ENCODE results near the gene CORO1C. TPM values are rescaled to one million over a fixed set of nuclear protein-coding genes. Genes with fewer than 3 reads are reported as not detected.
A peak's percentile ranks its signal among the peaks of the same experiment; 100 is the strongest.

Gene CORO1C
- total RNA-seq, 3 donors from 2014 or later: 41.3 to 59.7 (median 47.7) TPM

DNA sequence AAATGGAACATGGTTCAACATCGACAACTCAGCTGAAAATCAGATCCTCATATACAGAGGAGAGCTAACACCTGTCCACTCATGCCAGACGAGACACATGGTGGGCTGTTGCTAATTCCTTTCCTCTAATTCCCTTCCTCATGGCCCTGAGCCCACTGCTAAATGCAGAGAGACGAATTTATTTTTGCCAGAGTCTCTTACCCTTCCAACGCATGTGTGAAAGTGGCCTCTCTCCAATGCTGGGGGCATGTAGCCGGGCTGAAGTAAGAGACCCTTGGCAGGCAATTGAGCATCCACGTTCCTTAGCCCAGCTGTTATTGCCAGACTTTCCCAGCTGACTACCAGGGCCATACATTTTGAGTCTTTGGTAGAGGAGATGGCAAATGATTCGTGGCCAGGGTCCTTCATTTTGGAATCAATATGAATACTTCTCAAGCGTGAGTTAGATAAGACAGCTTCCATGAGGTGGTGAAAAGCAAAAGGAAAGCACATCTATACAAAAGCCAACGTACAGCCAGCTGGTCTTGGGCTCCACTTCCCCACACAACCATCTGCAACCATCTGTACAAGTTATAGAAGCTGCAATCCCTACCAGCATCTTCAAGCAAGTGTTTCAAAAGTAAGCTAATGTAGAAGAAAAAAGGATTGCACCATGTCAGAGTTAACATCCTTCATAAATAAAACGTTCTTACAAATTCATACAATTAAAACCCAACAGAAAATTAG, 28.6 kb downstream of the CORO1C start:
- H3K4me1 Mint-ChIP-seq (ENCODE audit: low read depth): peaks cover 2% of the 10 kb centered on the region
- no peaks in the 10 kb centered on the region for H3K27me3 Mint-ChIP-seq (ENCODE audit: low read depth)
- ATAC-seq (no peak), DNase-seq (no peak)
- no peaks in the 10 kb centered on the region for H3K9me3 Mint-ChIP-seq
- no peak overlapping the region for H3K4me3 Mint-ChIP-seq
- peaks cover 15% of the 10 kb centered on the region for H3K36me3 Mint-ChIP-seq (ENCODE audit: insufficient read depth)

DNA sequence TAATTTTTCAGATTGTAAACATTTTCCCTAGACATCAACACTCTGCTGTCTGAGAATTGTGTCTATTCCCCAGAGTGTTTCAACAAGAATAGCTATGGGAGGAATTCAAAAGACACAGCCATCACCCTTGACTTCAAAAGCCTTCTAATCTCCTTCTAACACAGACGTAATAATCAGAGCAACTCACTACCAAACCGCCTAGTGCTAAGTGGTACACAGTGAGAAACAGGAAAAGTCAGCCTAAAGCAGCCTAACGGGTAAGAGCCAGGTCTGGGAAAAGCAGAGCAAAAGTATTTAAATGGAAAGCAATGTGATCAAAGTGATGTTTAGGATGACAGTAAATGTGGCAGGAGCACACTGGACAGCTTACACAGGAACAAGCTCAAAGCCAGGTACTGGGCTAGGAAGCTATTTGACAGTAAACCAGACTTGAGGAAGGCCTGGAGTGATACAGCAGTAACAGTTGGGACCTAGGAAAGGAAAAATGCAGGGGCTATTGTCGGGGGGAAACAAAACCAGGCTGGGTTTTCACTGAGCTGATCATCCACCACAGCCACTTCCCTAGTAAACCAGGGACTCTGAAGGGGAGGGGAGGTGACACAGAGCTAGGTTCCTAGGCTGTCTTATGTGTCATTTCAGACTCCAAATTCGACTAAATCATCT, 29.4 kb downstream of the CORO1C start:
- ATAC-seq: peak; percentile 66 to 79
- peaks cover 16% of the 10 kb centered on the region for H3K36me3 Mint-ChIP-seq (ENCODE audit: insufficient read depth)

DNA sequence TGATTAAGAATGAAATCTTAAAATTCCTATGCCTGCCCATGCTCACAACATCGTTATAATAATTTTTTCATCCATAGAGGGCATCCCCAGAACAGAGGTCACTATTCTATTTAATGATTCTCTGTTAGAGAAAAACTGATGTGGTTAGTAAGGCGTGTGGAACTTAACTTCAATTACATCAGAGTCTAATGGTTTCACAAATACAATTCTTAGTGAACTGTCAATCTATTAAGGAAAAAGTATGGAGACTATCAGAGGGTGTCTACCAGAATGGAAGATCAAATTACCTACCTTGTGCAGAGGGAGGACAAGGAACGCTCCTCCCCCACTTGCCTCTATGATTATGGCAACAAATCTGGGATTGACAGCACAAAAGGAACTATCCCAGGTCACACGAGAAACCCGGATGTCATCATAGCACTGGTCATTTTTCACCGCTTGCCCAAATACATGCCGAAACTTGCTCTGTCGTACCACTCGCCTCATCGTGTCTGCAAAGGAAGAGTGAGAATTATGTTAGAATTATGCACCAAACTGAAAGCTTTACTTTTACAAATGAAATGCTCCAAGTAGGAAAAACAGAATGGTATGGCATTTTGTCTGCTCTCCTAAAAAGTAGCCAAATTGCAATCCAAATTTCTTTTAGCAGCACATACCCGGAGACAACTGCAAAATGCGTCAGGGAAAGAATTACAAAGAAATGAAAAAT, 30.3 kb downstream of the CORO1C start:
- no peak overlapping the region for H3K4me3 Mint-ChIP-seq
- no peak for ATAC-seq
- no peak for DNase-seq
- peaks cover 13% of the 10 kb centered on the region for H3K4me1 Mint-ChIP-seq (ENCODE audit: low read depth)
- no peaks in the 10 kb centered on the region for H3K9me3 Mint-ChIP-seq
- no peaks in the 10 kb centered on the region for H3K27me3 Mint-ChIP-seq (ENCODE audit: low read depth)
- peaks cover 16% of the 10 kb centered on the region for H3K36me3 Mint-ChIP-seq (ENCODE audit: insufficient read depth)

More for the DNA sequence above, 29.4 kb downstream of the CORO1C start:
- Mint-ChIP-seq H3K27me3 (ENCODE audit: low read depth) (no peaks in the 10 kb centered on the region), H3K4me3 (no peak overlapping the region), H3K9me3 (no peaks in the 10 kb centered on the region), H3K4me1 (ENCODE audit: low read depth) (peaks cover 6% of the 10 kb centered on the region)
- no peak for DNase-seq

DNA sequence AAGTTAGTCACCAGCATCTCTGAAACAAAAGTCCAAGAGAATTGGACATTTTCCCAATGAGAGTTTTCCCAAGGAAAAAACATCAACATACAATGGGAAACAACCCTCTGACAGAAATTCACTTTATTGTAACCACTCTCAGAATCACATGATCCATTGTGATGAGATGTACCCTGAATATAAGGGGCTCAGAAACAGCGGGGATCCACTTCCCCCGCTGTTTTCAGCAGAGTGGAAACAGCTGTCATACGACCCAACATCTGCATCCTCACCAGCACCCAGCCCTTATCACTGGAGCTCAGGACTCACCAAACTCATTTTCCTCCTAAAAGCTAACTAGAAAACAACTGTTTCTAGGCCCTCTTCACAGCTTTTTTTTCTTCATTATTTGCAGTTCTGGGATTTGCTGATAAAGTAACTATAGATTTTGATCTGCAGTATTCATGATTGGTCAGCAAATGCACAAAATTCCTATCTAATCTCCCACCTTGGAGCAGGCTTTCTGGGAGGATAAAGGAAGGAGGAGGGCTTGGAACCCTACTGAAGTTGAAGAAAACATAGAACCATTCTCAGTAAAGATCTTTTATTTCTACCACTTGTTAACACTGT, 31.3 kb downstream of the CORO1C start:
- H3K4me1 Mint-ChIP-seq (ENCODE audit: low read depth): peaks cover 21% of the 10 kb centered on the region
- H3K4me3 Mint-ChIP-seq: no peak overlapping the region
- no peaks in the 10 kb centered on the region for H3K27me3 Mint-ChIP-seq (ENCODE audit: low read depth)
- no peak for DNase-seq
- ATAC-seq: no peak
- H3K36me3 Mint-ChIP-seq (ENCODE audit: insufficient read depth): peaks cover 16% of the 10 kb centered on the region
- no peaks in the 10 kb centered on the region for H3K9me3 Mint-ChIP-seq

DNA sequence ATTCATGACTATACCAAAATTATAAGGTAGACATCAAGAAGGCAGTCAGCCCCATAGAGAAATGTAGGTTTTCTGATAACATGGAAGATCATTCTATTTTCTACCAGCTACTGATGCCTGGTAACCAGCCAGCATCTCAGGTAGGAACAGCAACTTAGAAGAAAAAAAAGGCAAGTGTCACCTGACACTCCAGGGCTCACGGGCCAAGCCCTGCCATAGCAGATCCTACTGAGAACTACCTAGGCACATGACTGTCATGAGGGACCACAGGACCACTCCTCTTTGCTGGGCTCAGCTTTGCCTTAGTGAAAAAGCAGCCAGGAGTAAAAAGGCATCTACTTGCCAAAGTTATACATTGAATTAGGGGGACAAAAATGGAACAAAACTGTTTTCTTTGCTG, 33.4 kb downstream of the CORO1C start:
- peaks cover 32% of the 10 kb centered on the region for H3K4me1 Mint-ChIP-seq (ENCODE audit: low read depth)
- ATAC-seq (no peak), DNase-seq (no peak)
- H3K27me3 Mint-ChIP-seq (ENCODE audit: low read depth): no peaks in the 10 kb centered on the region
- no peaks in the 10 kb centered on the region for H3K9me3 Mint-ChIP-seq
- H3K4me3 Mint-ChIP-seq: no peak overlapping the region
- peaks cover 16% of the 10 kb centered on the region for H3K36me3 Mint-ChIP-seq (ENCODE audit: insufficient read depth)

DNA sequence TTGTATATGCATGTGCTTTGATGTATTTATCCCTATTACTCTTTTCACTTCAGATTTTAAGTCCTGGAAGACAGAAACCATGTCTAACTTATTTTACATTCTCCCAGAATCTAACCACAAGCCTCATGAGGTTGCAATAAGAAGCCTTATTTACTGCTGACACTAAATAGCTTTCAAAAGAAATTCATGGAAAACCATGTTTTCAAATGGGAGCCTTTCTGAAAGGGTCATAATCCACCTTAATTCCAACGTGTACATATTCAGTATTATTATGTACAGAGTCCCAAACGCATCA, 34.4 kb downstream of the CORO1C start:
- Mint-ChIP-seq H3K9me3 (no peaks in the 10 kb centered on the region), H3K4me3 (no peak overlapping the region), H3K36me3 (ENCODE audit: insufficient read depth) (peaks cover 16% of the 10 kb centered on the region), H3K27me3 (ENCODE audit: low read depth) (no peaks in the 10 kb centered on the region), H3K4me1 (ENCODE audit: low read depth) (peaks cover 36% of the 10 kb centered on the region)
- ATAC-seq (no peak), DNase-seq (no peak)

DNA sequence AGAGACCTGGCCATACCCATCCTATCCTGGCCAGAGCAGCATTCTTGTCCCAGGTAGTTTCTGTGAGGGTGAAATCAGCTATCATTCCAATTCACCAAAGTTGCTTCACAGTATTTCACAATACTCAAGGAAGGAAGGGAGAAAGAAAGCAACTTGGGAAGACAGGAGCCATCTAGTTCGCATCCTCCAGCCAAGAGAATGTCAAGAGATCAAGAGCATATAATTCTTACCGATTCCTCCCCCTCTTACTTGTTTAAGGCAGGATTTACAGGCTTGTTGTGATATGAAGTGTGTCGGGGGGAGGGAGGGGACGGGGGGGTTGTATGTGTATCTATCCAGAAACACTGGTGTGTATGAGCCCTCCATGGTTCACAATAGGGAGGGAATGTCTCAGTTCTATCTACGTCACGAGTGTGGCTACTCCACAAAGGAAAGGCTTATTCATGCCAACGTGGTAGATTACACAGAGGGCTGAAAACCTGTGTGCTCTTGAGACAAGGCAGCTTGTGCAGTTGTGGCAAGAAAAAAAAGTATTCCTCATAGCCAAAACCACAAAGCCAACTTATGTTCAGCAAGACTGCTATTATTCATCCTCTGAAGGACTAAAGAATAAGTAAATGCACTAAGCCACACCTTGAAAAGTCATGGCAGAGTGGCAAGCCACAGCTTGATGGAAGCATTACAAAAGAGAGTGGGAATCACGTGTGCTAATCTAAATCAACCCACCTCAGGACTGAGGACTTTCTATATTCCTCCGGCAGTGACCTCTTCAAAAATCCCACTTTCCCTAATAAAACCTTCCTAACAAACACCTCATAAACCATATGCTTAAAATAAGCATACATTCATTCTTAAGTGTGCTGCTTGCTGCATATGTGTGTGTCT, 35.0 kb downstream of the CORO1C start:
- DNase-seq: no peak
- H3K36me3 Mint-ChIP-seq (ENCODE audit: insufficient read depth): peaks cover 16% of the 10 kb centered on the region
- peak; percentile 70 to 81 for ATAC-seq
- H3K9me3 Mint-ChIP-seq: no peaks in the 10 kb centered on the region
- no peaks in the 10 kb centered on the region for H3K27me3 Mint-ChIP-seq (ENCODE audit: low read depth)
- H3K4me3 Mint-ChIP-seq: no peak overlapping the region
- peaks cover 42% of the 10 kb centered on the region for H3K4me1 Mint-ChIP-seq (ENCODE audit: low read depth)

DNA sequence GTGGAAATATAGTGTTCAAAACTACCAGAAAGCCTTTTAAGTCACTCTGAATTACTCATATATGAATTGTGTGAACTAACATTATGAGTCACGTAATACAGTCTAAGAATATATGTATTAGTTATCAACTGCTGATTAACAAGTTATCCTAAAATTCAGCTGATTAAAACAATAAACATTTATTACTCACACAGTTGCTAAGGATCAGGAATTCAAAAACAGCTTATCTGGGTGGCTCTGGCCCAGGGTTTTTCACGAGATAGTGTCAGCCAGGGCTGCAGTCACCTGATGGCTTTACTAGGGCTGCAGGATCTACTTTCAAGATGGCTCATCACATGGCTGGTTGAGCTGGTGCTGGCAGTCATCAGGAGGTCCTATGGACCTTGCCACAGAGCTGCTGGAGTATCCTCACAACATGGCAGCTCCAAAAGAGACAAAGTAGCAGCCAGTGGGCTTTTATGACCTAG, 36.5 kb downstream of the CORO1C start:
- DNase-seq (no peak), ATAC-seq (no peak)
- H3K4me1 Mint-ChIP-seq (ENCODE audit: low read depth): peaks cover 57% of the 10 kb centered on the region
- no peaks in the 10 kb centered on the region for H3K9me3 Mint-ChIP-seq
- no peak overlapping the region for H3K4me3 Mint-ChIP-seq
- peaks cover 10% of the 10 kb centered on the region for H3K36me3 Mint-ChIP-seq (ENCODE audit: insufficient read depth)
- H3K27me3 Mint-ChIP-seq (ENCODE audit: low read depth): no peaks in the 10 kb centered on the region

DNA sequence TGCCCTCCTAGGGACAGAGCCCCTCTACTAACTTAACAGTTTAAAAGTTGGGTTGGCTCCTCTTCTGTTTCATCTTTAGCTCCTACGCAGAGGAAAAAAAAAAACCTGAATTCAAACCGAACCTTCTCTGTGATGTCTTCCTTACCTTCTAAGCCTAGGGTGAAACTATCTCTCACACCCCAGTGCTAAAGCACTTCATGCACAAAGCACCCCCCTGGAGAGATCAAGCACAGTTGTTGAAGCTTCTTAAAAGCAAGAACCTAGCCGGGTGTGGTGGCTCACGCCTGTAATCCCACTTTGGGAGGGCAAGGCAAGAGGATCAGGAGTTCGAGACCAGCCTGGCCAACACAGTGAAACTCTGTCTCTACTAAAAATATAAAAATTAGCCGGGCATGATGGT, 37.6 kb downstream of the CORO1C start:
- Mint-ChIP-seq H3K9me3 (no peaks in the 10 kb centered on the region), H3K4me3 (no peak overlapping the region), H3K36me3 (ENCODE audit: insufficient read depth) (peaks cover 6% of the 10 kb centered on the region), H3K27me3 (ENCODE audit: low read depth) (no peaks in the 10 kb centered on the region), H3K4me1 (ENCODE audit: low read depth) (peaks cover 67% of the 10 kb centered on the region)
- ATAC-seq (no peak), DNase-seq (no peak)

DNA sequence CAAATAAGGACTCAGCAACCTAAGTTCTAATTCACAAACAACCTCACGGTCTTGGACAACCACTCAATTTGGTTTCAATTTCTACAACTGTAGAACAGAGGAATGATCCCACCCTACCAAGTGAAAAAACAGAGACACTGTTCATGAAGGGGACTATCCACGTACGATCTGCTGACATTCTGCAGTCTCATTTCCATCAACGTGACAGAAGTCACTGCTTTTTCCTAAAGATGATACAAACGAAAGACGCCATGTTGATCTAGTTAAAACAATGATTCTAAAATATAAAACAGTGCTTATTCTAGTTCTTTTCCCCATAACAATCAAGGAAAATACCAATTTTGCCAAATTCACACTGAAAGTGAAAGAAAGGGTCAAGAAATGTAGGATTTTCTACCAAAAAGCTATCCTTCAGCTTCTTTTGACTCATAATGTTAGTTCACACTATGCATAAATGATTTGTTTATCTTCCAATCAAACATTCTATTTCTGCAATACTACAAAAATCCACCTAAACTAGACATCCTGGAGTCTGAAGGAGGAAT, 38.1 kb downstream of the CORO1C start:
- ATAC-seq: no peak
- H3K27me3 Mint-ChIP-seq (ENCODE audit: low read depth): no peaks in the 10 kb centered on the region
- peaks cover 3% of the 10 kb centered on the region for H3K36me3 Mint-ChIP-seq (ENCODE audit: insufficient read depth)
- no peaks in the 10 kb centered on the region for H3K9me3 Mint-ChIP-seq
- no peak for DNase-seq
- H3K4me1 Mint-ChIP-seq (ENCODE audit: low read depth): peaks cover 72% of the 10 kb centered on the region
- no peak overlapping the region for H3K4me3 Mint-ChIP-seq

DNA sequence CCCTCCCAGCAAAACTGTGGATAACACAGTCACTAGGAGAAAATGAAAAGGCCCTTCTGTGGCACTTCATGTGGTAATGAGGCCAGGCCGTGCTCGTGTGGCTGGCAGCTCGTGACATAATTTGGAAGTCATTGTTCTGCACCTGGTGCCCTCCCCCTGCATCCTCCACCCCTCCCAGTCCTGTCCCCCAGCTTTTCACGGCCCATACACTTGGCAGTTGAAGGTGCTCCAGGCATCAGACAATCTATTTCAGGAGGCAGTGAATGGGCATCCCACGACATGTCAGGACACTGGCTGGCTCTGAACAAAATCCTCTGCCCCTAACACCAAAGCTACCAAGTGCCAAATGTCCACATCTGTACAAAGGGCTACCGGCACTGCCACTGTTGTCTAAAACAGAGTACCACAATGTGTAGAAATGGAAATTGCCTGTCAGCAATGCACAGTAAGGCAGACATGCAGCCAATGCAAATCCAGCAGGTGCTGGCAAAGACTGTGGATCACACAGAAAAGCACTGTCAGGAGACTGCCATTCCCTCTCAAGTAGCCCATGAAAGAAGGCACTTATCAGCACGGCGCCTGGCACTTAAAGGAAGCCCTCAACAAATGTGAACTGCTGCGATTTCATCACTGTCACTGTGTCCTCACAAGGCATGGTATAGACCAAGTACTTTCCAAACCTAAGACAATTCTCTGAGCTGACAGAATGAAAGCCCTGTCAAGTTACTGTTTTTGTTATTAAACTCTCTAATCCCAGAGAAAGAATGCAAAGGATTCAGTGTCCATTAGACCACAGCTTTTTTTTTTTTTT, 39.1 kb downstream of the CORO1C start:
- no peak for ATAC-seq
- Mint-ChIP-seq H3K9me3 (no peaks in the 10 kb centered on the region), H3K27me3 (ENCODE audit: low read depth) (no peaks in the 10 kb centered on the region), H3K4me1 (ENCODE audit: low read depth) (peaks cover 74% of the 10 kb centered on the region), H3K36me3 (ENCODE audit: insufficient read depth) (no peaks in the 10 kb centered on the region), H3K4me3 (peak overlapping the region; percentile 57)
- no peak for DNase-seq

DNA sequence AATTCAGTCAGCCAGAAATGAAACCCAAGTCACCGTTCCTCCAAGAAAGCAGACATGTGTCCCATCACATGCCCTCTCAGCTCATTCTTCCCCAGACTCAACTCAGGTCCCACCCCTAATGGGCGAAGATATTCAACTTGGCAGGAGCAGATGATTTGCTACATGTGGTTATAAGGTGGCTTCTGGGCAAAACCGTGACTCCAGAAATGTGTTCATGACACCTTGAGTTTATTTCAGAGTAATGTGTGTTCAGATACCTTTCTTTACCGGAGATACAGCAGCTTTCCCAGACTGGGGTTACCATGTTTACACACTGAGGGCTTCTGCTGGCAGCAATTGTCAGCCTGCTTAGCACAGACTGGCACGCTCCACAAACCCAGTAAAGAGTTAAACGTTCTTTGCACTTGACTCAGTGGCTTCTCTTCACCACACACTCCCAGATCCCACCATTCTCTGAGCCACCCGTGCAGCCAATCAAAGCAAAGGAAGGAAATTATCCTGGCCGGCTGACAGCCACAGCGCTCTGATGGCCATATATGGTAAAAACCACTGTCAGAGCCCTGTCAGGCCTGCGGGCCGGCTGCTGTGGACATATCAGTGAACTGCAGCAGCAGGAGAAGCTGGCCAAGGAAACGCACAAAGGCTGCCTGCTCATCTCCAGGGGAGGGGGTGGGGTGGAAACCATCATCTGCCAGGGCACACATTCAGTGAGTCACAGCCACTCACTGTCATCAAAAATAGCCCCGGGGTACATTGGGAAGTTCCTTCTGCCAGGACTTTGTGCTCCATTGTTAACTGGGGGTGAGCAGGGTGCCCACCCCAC, 39.9 kb downstream of the CORO1C start:
- Mint-ChIP-seq H3K4me3 (peak overlapping the region; percentile 57), H3K9me3 (no peaks in the 10 kb centered on the region), H3K36me3 (ENCODE audit: insufficient read depth) (no peaks in the 10 kb centered on the region), H3K4me1 (ENCODE audit: low read depth) (peaks cover 71% of the 10 kb centered on the region), H3K27me3 (ENCODE audit: low read depth) (no peaks in the 10 kb centered on the region)
- DNase-seq (peak; percentile 62), ATAC-seq (peak; percentile 55 to 58)

All from activated T-cell treated with anti-CD3 and anti-CD28 coated beads, Interleukin-2, amount 50 U/mL, for 4 hours (primary cell).